Gastrocnemius medialis (tissue), 4 donors: ENCODE measurements around the gene CAPSL. TPM values are rescaled to one million over a fixed set of nuclear protein-coding genes. Genes with fewer than 3 reads are reported as not detected.

Experiments
- ATAC-seq, 2 donors: fragments of 150-250 bp; one replicate each; pipeline ENCODE4 v1.9.1; 2016
- DNase-seq, 2 donors: peaks; one replicate each; pipeline ENCODE4 v3.0.0-alpha.2; 2019
- H3K27ac ChIP-seq, 4 donors: fragments of 200-600 bp; sonication (generic); 1 replicate in 1 of 4; 2 replicates in 3 of 4; pipeline ENCODE4 v1.5.1; 2016 to 2018; ENCODE audit warnings: mild to moderate bottlenecking in 2 of 4, moderate library complexity in 1 of 4
- H3K27me3 ChIP-seq, 3 donors: fragments of 200-600 bp; sonication (generic) in 2 of 3; 1 replicate in 1 of 3; 2 replicates in 2 of 3; pipeline versions ENCODE4 v1.5.1 to v1.6.0; 2016 to 2019; ENCODE audit warnings: mild to moderate bottlenecking in 1 of 3, moderate library complexity in 1 of 3
- H3K36me3 ChIP-seq, 2 donors: fragments of 200-600 bp; sonication (generic) in 1 of 2; one replicate each; pipeline ENCODE4 v1.5.1; 2017 to 2018
- H3K4me1 ChIP-seq, 2 donors: fragments of 200-600 bp; sonication (generic) in 1 of 2; one replicate each; pipeline ENCODE4 v1.5.1; 2016 to 2017; ENCODE audit warnings: mild to moderate bottlenecking in 2 of 2
- H3K4me3 ChIP-seq, 4 donors: fragments of 200-600 bp; sonication (generic) in 3 of 4; 1 replicate in 1 of 4; 2 replicates in 3 of 4; pipeline ENCODE4 v1.5.1; 2016 to 2019; ENCODE audit warnings: mild to moderate bottlenecking in 2 of 4
- H3K9me3 ChIP-seq, 3 donors: fragments of 200-600 bp; sonication (generic) in 2 of 3; 1 replicate in 1 of 3; 2 replicates in 2 of 3; pipeline ENCODE4 v1.5.1; 2016 to 2019
- CTCF ChIP-seq, 5 experiments: fragments of 450-650 bp in 3 of 5; fragments of 200-600 bp in 2 of 5; sonication (generic) in 2 of 5; IDR thresholded peaks in 4 of 5; conservative IDR thresholded peaks in 1 of 5; 1 replicate in 4 of 5; 2 replicates in 1 of 5; pipeline ENCODE4 v1.5.1; 2016 to 2019; ENCODE audit warnings: antibody characterized with exemption in 5 of 5, mild to moderate bottlenecking in 3 of 5, moderate library complexity in 3 of 5
- POLR2A ChIP-seq, 2 donors: fragments of 450-650 bp; IDR thresholded peaks; one replicate each; pipeline ENCODE4 v1.6.1; 2017; ENCODE audit warnings: antibody characterized with exemption in 2 of 2, mild to moderate bottlenecking in 2 of 2, moderate library complexity in 2 of 2
- in situ Hi-C, 4 donors: fragments of 200-750 bp; cut with MboI; loops; one replicate each; pipeline versions ENCODE4 v1.15.0 to v1.8.0; 2017; ENCODE audit warnings: low sequenced_read_pairs in 4 of 4
- intact Hi-C: fragments of 100-400 bp; cut with DNase I; formaldehyde crosslinking; loops from one replicate; pipeline ENCODE4 v1.15.1; 2023; ENCODE audit warnings: low total_unique reads
- total RNA-seq, 4 donors: library from RNA; depleted of rRNA; stranded (reverse); fragments of >200 nt; gene quantifications; one replicate each; pipeline versions ENCODE4 v1.1.0 to v1.2.3, GENCODE V29; 2016

The CAPSL gene
- total RNA-seq, 4 donors from 2014 or later: not detected

GRCh38 chr5:35971878-35972210, 33.4 kb upstream of the CAPSL start:
- H3K27me3 ChIP-seq: no peaks in the 10 kb centered on the region
- no peak overlapping the region for H3K4me3 ChIP-seq
- no peak overlapping the region for H3K27ac ChIP-seq
- intact Hi-C loops: no loop called here
- ATAC-seq: no peak
- no peaks in the 10 kb centered on the region for H3K36me3 ChIP-seq
- in situ Hi-C loops: no loop called here
- no peak for DNase-seq
- H3K4me1 ChIP-seq: no peaks in the 10 kb centered on the region
- TF ChIP-seq CTCF (IDR thresholded peaks at IDR 0.05 in 4 of 5, conservative IDR thresholded peaks at IDR 0.05 in 1 of 5) (no peak), POLR2A (IDR thresholded peaks at IDR 0.05) (no peak)
- H3K9me3 ChIP-seq: no peaks in the 10 kb centered on the region

GRCh38 chr5:35971186-35971877, 32.9 kb upstream of the CAPSL start:
- Histone ChIP-seq H3K4me1 (no peaks in the 10 kb centered on the region), H3K4me3 (no peak overlapping the region), H3K9me3 (no peaks in the 10 kb centered on the region), H3K27ac (no peak overlapping the region), H3K36me3 (no peaks in the 10 kb centered on the region), H3K27me3 (no peaks in the 10 kb centered on the region)
- ATAC-seq (no peak), DNase-seq (no peak)
- intact Hi-C loops (no loop called here), in situ Hi-C loops (no loop called here)
- TF ChIP-seq POLR2A (IDR thresholded peaks at IDR 0.05): no peak
- TF ChIP-seq CTCF (IDR thresholded peaks at IDR 0.05 in 4 of 5, conservative IDR thresholded peaks at IDR 0.05 in 1 of 5): no peak

GRCh38 chr5:35963381-35963843, 25.0 kb upstream of the CAPSL start:
- H3K27me3 ChIP-seq: no peaks in the 10 kb centered on the region

GRCh38 chr5:35960328-35960727, 21.9 kb upstream of the CAPSL start:
- Histone ChIP-seq H3K4me1 (peaks cover 0 to 6% of the 10 kb centered on the region in 2 donors), H3K4me3 (no peak overlapping the region), H3K27ac (no peak overlapping the region), H3K9me3 (no peaks in the 10 kb centered on the region), H3K27me3 (no peaks in the 10 kb centered on the region), H3K36me3 (no peaks in the 10 kb centered on the region)
- TF ChIP-seq POLR2A (IDR thresholded peaks at IDR 0.05) (no peak), CTCF (IDR thresholded peaks at IDR 0.05 in 4 of 5, conservative IDR thresholded peaks at IDR 0.05 in 1 of 5) (no peak)
- no peak for ATAC-seq
- in situ Hi-C loops (no loop called here), intact Hi-C loops (no loop called here)
- DNase-seq: no peak

More at GRCh38 chr5:35963381-35963843, 25.0 kb upstream of the CAPSL start:
- no peak overlapping the region for H3K4me3 ChIP-seq
- peak; percentile 50 to 70 for ATAC-seq
- H3K36me3 ChIP-seq: no peaks in the 10 kb centered on the region
- H3K27ac ChIP-seq: no peak overlapping the region
- no peak for DNase-seq
- in situ Hi-C loops (no loop called here), intact Hi-C loops (loop anchor here (2.0 kb wide), 1 partner anchor 77 kb away; no protein-coding TSS in a partner anchor)
- no peaks in the 10 kb centered on the region for H3K9me3 ChIP-seq
- TF ChIP-seq CTCF (IDR thresholded peaks at IDR 0.05 in 4 of 5, conservative IDR thresholded peaks at IDR 0.05 in 1 of 5) (peak; percentile 40 to 66 (median 60)), POLR2A (IDR thresholded peaks at IDR 0.05) (no peak)
- H3K4me1 ChIP-seq: peaks cover 0 to 6% of the 10 kb centered on the region in 2 donors
